GM12878 (cell line): Measurements from ENCODE around the gene SFI1. TPM values are rescaled to one million over a fixed set of nuclear protein-coding genes. Genes with fewer than 3 reads are reported as not detected.

Experiments
- CBX3 ChIP-seq: fragments of 200-600 bp; sonication (generic); IDR thresholded peaks from 2 replicates; pipeline ENCODE4 v1.6.1; 2016; ENCODE audit warnings: low read depth, borderline replicate concordance
- CHD4 ChIP-seq: fragments of 200-600 bp; sonication (generic); IDR thresholded peaks from 2 replicates; pipeline ENCODE4 v1.6.1; 2016; ENCODE audit warnings: mild to moderate bottlenecking
- EGR1 ChIP-seq, 2 experiments: IDR thresholded peaks; 1 replicate in 1 of 2; 2 replicates in 1 of 2; pipeline ENCODE4 v1.6.1; 2011 to 2012; ENCODE audit warnings: low read depth in 2 of 2, low read length in 2 of 2, borderline replicate concordance in 1 of 2, mild to moderate bottlenecking in 1 of 2, moderate library complexity in 1 of 2
- ESRRA ChIP-seq: IDR thresholded peaks from 2 replicates; pipeline ENCODE4 v1.6.1; 2012; ENCODE audit warnings: mild to moderate bottlenecking, low read length, improper control_type of control experiment
- EZH2 ChIP-seq: IDR thresholded peaks from 2 replicates; pipeline ENCODE4 v1.6.1; 2012; ENCODE audit warnings: low read depth, mild to moderate bottlenecking, control low read depth, inconsistent platforms, low read length, borderline replicate concordance; ENCODE audit not compliant: control insufficient read depth
- FOXM1 ChIP-seq: IDR thresholded peaks from 2 replicates; pipeline ENCODE4 v1.6.1; 2012; ENCODE audit warnings: low read depth, mild to moderate bottlenecking, inconsistent platforms, low read length, moderate library complexity
- GABPA ChIP-seq: IDR thresholded peaks from 2 replicates; pipeline ENCODE4 v1.6.1; 2014; ENCODE audit warnings: antibody characterized with exemption, low read depth, mild to moderate bottlenecking, inconsistent platforms
- HDGF ChIP-seq: fragments of 450-650 bp; IDR thresholded peaks from 2 replicates; pipeline ENCODE4 v1.6.1; 2016; ENCODE audit warnings: antibody characterized with exemption
- KAT2A ChIP-seq: conservative IDR thresholded peaks from 2 replicates; pipeline ENCODE4 v1.6.1; 2011; ENCODE audit warnings: low read depth, low read length; ENCODE audit not compliant: control insufficient read depth
- NFXL1 ChIP-seq: fragments of 450-650 bp; IDR thresholded peaks from 2 replicates; pipeline ENCODE4 v1.6.1; 2017; ENCODE audit warnings: antibody characterized with exemption, mild to moderate bottlenecking, borderline replicate concordance
- NR2F1 ChIP-seq: fragments of 450-650 bp; conservative IDR thresholded peaks from 2 replicates; pipeline ENCODE4 v1.6.1; 2017; ENCODE audit warnings: mild to moderate bottlenecking
- PAX5 ChIP-seq: IDR thresholded peaks from 2 replicates; pipeline ENCODE4 v1.6.1; 2011; ENCODE audit warnings: low read depth, low read length, borderline replicate concordance
- PAX8 ChIP-seq: fragments of 450-650 bp; IDR thresholded peaks from 2 replicates; pipeline ENCODE4 v1.6.1; 2017; ENCODE audit warnings: mild to moderate bottlenecking, moderate library complexity
- SP1 ChIP-seq: IDR thresholded peaks from one replicate; pipeline ENCODE4 v1.6.1; 2011; ENCODE audit warnings: low read depth, low read length
- SREBF1 ChIP-seq: IDR thresholded peaks from 2 replicates; pipeline ENCODE4 v1.6.1; 2012; ENCODE audit warnings: mild to moderate bottlenecking, low read length
- SRF ChIP-seq, 2 experiments: IDR thresholded peaks; 2 replicates each; pipeline ENCODE4 v1.6.1; 2011; ENCODE audit warnings: low read depth in 2 of 2, low read length in 2 of 2, mild to moderate bottlenecking in 1 of 2, moderate library complexity in 1 of 2
- ZNF217 ChIP-seq: fragments of 450-650 bp; IDR thresholded peaks from 2 replicates; pipeline ENCODE4 v1.6.1; 2017; ENCODE audit warnings: antibody characterized with exemption, mild to moderate bottlenecking
- polyA plus RNA-seq, 11 experiments: library from polyadenylated mRNA; depleted of rRNA in 4 of 11; unstranded in 6 of 11; stranded (reverse) in 5 of 11; fragments of >200 nt; fragmentation: Nextera tagmentation in 4 of 11; fragmentation: Illumina TruSeq in 1 of 11; extraction: Ambion mirVana in 4 of 11; extraction: Trizol in 1 of 11; gene quantifications; 1 replicate in 1 of 11; 2 replicates in 10 of 11; pipeline versions ENCODE4 v1.2.1 to v1.2.3, GENCODE V29; 2011 to 2016; ENCODE audit warnings: inconsistent platforms in 2 of 11, missing spikeins in 2 of 11, low read depth in 1 of 11
- total RNA-seq, 4 experiments: library from RNA; depleted of rRNA in 3 of 4; stranded (reverse); fragments of >200 nt in 3 of 4; fragmentation: Illumina TruSeq in 1 of 4; extraction: Trizol in 1 of 4; gene quantifications; 2 replicates each; pipeline versions ENCODE4 v1.2.1 to v1.2.3, GENCODE V29; 2013 to 2021
- TF ChIP-seq, protein P1 (sequence below): fragments of 450-650 bp; formaldehyde crosslinking; IDR thresholded peaks from 2 replicates; pipeline ENCODE4 v1.4.0; 2020; ENCODE audit warnings: mild to moderate bottlenecking, moderate library complexity
- TF ChIP-seq, protein P2 (sequence below): fragments of 450-650 bp; IDR thresholded peaks from 2 replicates; pipeline ENCODE4 v1.6.1; 2017; ENCODE audit warnings: antibody characterized with exemption, mild to moderate bottlenecking, moderate library complexity
- TF ChIP-seq, protein P3 (sequence below): fragments of 450-650 bp; conservative IDR thresholded peaks from 2 replicates; pipeline ENCODE4 v1.6.1; 2017; ENCODE audit warnings: mild to moderate bottlenecking, moderate library complexity
- TF ChIP-seq, protein P4 (sequence below): IDR thresholded peaks from 2 replicates; pipeline ENCODE4 v1.6.1; 2011; ENCODE audit warnings: low read depth, mild to moderate bottlenecking, low read length, moderate library complexity, borderline replicate concordance; ENCODE audit errors: extremely low read depth

Gene SFI1
- total and polyA plus RNA-seq, 10 of the 15 experiments (the other 5 are each of a cell fraction or from before 2014, with no cell fraction given) = 6.3 to 70.1 (median 30.4) TPM

DNA sequence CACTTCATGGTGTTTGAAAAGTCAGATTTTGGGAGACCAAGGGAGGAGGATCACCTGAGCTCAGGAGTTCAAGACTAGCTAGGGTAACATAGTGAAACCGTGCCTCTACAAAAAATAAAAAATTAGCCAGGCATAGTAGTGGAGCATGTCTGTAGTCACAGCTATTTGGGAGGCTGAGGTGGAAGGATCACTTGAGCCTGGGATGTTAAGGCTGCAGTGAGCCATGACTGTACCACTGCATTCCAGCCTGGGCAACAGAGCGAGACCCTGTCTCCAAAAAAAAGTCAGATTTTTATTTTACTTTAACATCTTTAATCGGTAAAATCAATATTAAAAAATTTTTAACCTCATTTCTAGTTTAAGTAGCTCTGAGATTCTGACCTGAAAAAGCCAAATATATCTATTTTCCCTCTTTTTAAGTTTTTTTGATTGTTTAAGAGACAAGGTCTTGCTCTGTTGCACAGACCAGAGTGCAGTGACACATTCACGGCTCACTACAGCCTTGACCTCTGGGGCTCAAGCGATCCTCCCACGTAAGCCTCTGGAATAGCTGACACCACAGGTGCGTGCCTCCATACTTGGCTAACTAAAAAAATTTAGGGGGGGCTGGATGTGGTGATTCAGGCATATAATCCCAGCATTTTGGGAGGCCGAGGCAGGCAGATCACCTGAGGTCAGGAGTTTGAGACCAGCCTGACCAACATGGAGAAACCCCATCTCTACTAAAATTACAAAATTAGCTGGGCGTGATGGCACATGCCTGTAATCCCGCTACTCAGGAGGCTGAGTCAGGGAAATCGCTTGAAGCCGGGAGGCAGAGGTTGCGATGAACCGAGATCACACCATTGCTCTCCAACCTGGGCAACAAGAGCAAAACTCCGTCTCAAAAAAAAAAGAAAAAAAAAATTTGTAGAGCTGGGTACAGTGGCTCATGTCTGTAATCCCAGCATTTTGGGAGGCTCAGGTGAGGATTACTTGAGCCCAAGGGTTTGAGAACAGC lies 48.4 kb downstream of the SFI1 start (continued):
- TF ChIP-seq, protein P1, sequence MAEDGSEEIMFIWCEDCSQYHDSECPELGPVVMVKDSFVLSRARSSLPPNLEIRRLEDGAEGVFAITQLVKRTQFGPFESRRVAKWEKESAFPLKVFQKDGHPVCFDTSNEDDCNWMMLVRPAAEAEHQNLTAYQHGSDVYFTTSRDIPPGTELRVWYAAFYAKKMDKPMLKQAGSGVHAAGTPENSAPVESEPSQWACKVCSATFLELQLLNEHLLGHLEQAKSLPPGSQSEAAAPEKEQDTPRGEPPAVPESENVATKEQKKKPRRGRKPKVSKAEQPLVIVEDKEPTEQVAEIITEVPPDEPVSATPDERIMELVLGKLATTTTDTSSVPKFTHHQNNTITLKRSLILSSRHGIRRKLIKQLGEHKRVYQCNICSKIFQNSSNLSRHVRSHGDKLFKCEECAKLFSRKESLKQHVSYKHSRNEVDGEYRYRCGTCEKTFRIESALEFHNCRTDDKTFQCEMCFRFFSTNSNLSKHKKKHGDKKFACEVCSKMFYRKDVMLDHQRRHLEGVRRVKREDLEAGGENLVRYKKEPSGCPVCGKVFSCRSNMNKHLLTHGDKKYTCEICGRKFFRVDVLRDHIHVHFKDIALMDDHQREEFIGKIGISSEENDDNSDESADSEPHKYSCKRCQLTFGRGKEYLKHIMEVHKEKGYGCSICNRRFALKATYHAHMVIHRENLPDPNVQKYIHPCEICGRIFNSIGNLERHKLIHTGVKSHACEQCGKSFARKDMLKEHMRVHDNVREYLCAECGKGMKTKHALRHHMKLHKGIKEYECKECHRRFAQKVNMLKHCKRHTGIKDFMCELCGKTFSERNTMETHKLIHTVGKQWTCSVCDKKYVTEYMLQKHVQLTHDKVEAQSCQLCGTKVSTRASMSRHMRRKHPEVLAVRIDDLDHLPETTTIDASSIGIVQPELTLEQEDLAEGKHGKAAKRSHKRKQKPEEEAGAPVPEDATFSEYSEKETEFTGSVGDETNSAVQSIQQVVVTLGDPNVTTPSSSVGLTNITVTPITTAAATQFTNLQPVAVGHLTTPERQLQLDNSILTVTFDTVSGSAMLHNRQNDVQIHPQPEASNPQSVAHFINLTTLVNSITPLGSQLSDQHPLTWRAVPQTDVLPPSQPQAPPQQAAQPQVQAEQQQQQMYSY = no peak
- TF ChIP-seq EZH2 (no peak), HDGF (no peak), EGR1 (IDR thresholded peaks at IDR 0.05; ENCODE audit: borderline replicate concordance in 1 of 2, low read depth in 2 of 2, low read length in 2 of 2) (peak in 1 of 2 experiments; percentile 48; a peak in 1 of 3 replicates), CBX3 (no peak), SREBF1 (no peak), SRF (IDR thresholded peaks at IDR 0.05; ENCODE audit: low read depth in 2 of 2, low read length in 2 of 2) (no peak), NR2F1 (peak; percentile 87), ZNF217 (no peak), GABPA (no peak), PAX8 (no peak), KAT2A (no peak), ESRRA (no peak), PAX5 (no peak), NFXL1 (no peak), CHD4 (no peak), SP1 (no peak), FOXM1 (no peak)
- TF ChIP-seq, protein P2, sequence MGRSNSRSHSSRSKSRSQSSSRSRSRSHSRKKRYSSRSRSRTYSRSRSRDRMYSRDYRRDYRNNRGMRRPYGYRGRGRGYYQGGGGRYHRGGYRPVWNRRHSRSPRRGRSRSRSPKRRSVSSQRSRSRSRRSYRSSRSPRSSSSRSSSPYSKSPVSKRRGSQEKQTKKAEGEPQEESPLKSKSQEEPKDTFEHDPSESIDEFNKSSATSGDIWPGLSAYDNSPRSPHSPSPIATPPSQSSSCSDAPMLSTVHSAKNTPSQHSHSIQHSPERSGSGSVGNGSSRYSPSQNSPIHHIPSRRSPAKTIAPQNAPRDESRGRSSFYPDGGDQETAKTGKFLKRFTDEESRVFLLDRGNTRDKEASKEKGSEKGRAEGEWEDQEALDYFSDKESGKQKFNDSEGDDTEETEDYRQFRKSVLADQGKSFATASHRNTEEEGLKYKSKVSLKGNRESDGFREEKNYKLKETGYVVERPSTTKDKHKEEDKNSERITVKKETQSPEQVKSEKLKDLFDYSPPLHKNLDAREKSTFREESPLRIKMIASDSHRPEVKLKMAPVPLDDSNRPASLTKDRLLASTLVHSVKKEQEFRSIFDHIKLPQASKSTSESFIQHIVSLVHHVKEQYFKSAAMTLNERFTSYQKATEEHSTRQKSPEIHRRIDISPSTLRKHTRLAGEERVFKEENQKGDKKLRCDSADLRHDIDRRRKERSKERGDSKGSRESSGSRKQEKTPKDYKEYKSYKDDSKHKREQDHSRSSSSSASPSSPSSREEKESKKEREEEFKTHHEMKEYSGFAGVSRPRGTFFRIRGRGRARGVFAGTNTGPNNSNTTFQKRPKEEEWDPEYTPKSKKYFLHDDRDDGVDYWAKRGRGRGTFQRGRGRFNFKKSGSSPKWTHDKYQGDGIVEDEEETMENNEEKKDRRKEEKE = no peak
- TF ChIP-seq, protein P3, sequence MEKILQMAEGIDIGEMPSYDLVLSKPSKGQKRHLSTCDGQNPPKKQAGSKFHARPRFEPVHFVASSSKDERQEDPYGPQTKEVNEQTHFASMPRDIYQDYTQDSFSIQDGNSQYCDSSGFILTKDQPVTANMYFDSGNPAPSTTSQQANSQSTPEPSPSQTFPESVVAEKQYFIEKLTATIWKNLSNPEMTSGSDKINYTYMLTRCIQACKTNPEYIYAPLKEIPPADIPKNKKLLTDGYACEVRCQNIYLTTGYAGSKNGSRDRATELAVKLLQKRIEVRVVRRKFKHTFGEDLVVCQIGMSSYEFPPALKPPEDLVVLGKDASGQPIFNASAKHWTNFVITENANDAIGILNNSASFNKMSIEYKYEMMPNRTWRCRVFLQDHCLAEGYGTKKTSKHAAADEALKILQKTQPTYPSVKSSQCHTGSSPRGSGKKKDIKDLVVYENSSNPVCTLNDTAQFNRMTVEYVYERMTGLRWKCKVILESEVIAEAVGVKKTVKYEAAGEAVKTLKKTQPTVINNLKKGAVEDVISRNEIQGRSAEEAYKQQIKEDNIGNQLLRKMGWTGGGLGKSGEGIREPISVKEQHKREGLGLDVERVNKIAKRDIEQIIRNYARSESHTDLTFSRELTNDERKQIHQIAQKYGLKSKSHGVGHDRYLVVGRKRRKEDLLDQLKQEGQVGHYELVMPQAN = no peak
- TF ChIP-seq, protein P4, sequence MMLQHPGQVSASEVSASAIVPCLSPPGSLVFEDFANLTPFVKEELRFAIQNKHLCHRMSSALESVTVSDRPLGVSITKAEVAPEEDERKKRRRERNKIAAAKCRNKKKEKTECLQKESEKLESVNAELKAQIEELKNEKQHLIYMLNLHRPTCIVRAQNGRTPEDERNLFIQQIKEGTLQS = no peak
